ENCODE data around the gene THSD4.

GRCh38 chr15:71141572-71141971 is 26.3 kb downstream of the THSD4 start:
- TF ChIP-seq CTCF (IDR thresholded peaks at IDR 0.05) (no peak), POLR2A (IDR thresholded peaks at IDR 0.05) (no peak)

All from thyroid gland (tissue), 4 donors.